ENCODE data around the gene CNN2. TPM values are rescaled to one million over a fixed set of nuclear protein-coding genes. Genes with fewer than 3 reads are reported as not detected.

CNN2 gene
- total RNA-seq, 5 donors from 2014 or later (not counting 1 experiment from before 2014, with no cell fraction given), result 239 to 385 (median 314) TPM

GRCh38 chr19:1046117-1046626 is 19.8 kb downstream of the CNN2 start:
- ChIA-PET CTCF (no interaction called here), POLR2A (no interaction called here)
- Histone ChIP-seq H3K27ac (ENCODE audit: low read length) (no peak overlapping the region), H3K4me1 (ENCODE audit: control insufficient read depth in 1 of 2, extremely low read depth in 1 of 2, insufficient read depth in 2 of 2, low read length in 2 of 2) (peaks cover 4 to 44% of the 10 kb centered on the region in 2 experiments), H3K27me3 (replicated peaks in 1 of 2; ENCODE audit: control insufficient read depth in 2 of 2, extremely low read depth in 1 of 2, insufficient read depth in 2 of 2, low read length in 1 of 2) (no peaks in the 10 kb centered on the region), H3K36me3 (ENCODE audit: control insufficient read depth in 2 of 2, extremely low read depth in 1 of 2, insufficient read depth in 1 of 2, low read length in 1 of 2) (peaks cover 19 to 50% of the 10 kb centered on the region in 2 donors), H3K9me3 (no peaks in the 10 kb centered on the region), H3K4me3 (ENCODE audit: control insufficient read depth in 1 of 2, extremely low read depth in 1 of 2, low read length in 1 of 2) (no peak overlapping the region)
- Mint-ChIP-seq H3K36me3 (peaks cover 4% of the 10 kb centered on the region), H3K27ac (no peak overlapping the region), H3K4me3 (no peak overlapping the region), H3K9me3 (no peaks in the 10 kb centered on the region), H3K4me1 (peaks cover 0 to 12% (median 10%) of the 10 kb centered on the region in 3 donors), H3K27me3 (no peaks in the 10 kb centered on the region)
- DNase-seq, result no peak
- 98% methylated on average over 22 of the region's 33 CpGs for WGBS (ENCODE audit: insufficient coverage)
- no peak for ATAC-seq (replicated peaks in 1 of 4)

GRCh38 chr19:1046836-1047695 is 20.7 kb downstream of the CNN2 start:
- Mint-ChIP-seq H3K4me3 (no peak overlapping the region), H3K4me1 (peaks cover 0 to 11% (median 9%) of the 10 kb centered on the region in 3 donors), H3K27me3 (no peaks in the 10 kb centered on the region), H3K9me3 (no peaks in the 10 kb centered on the region), H3K27ac (no peak overlapping the region), H3K36me3 (peaks cover 8% of the 10 kb centered on the region)
- H3K4me1 ChIP-seq (ENCODE audit: control insufficient read depth in 1 of 2, extremely low read depth in 1 of 2, insufficient read depth in 2 of 2, low read length in 2 of 2), result peaks cover 0 to 38% of the 10 kb centered on the region in 2 experiments
- ChIA-PET POLR2A (no interaction called here), CTCF (interaction anchor here in 1 of 2 donors (0.7 kb wide), 1 partner anchor 11 kb away, joined by 3 read pairs; no protein-coding TSS in a partner anchor)
- no peaks in the 10 kb centered on the region for H3K27me3 ChIP-seq (replicated peaks in 1 of 2; ENCODE audit: control insufficient read depth in 2 of 2, extremely low read depth in 1 of 2, insufficient read depth in 2 of 2, low read length in 1 of 2)
- peak in 1 of 4 experiments; percentile 19 for ATAC-seq (replicated peaks in 1 of 4)
- DNase-seq, result no peak
- WGBS (ENCODE audit: insufficient coverage), result 88% methylated on average over 69 of the region's 77 CpGs
- H3K36me3 ChIP-seq (ENCODE audit: control insufficient read depth in 2 of 2, extremely low read depth in 1 of 2, insufficient read depth in 1 of 2, low read length in 1 of 2), result peaks cover 19 to 48% of the 10 kb centered on the region in 2 donors
- no peak overlapping the region for H3K4me3 ChIP-seq (ENCODE audit: control insufficient read depth in 1 of 2, extremely low read depth in 1 of 2, low read length in 1 of 2)
- H3K27ac ChIP-seq (ENCODE audit: low read length), result no peak overlapping the region
- H3K9me3 ChIP-seq, result no peaks in the 10 kb centered on the region

- DNase-seq (no peak), ATAC-seq (replicated peaks in 1 of 4) (no peak)
- WGBS (ENCODE audit: insufficient coverage), result 90% methylated on average over 9 of the region's 20 CpGs
- peaks cover 8% of the 10 kb centered on the region for H3K36me3 Mint-ChIP-seq
- Histone ChIP-seq H3K27ac (ENCODE audit: low read length) (no peak overlapping the region), H3K36me3 (ENCODE audit: control insufficient read depth in 2 of 2, extremely low read depth in 1 of 2, insufficient read depth in 1 of 2, low read length in 1 of 2) (peaks cover 19 to 41% of the 10 kb centered on the region in 2 donors), H3K9me3 (no peaks in the 10 kb centered on the region), H3K4me1 (ENCODE audit: control insufficient read depth in 1 of 2, extremely low read depth in 1 of 2, insufficient read depth in 2 of 2, low read length in 2 of 2) (peaks cover 0 to 32% of the 10 kb centered on the region in 2 experiments), H3K27me3 (replicated peaks in 1 of 2; ENCODE audit: control insufficient read depth in 2 of 2, extremely low read depth in 1 of 2, insufficient read depth in 2 of 2, low read length in 1 of 2) (no peaks in the 10 kb centered on the region), H3K4me3 (ENCODE audit: control insufficient read depth in 1 of 2, extremely low read depth in 1 of 2, low read length in 1 of 2) (no peak overlapping the region)
- H3K4me1 Mint-ChIP-seq, result peaks cover 0 to 8% (median 6%) of the 10 kb centered on the region in 3 donors
- no peaks in the 10 kb centered on the region for H3K9me3 Mint-ChIP-seq
- no peak overlapping the region for H3K4me3 Mint-ChIP-seq
- ChIA-PET CTCF (interaction anchor here (0.6 to 0.7 kb wide), 2 partner anchors 10 to 26 kb away, joined by 3 read pairs; no protein-coding TSS in a partner anchor), POLR2A (no interaction called here)
- H3K27me3 Mint-ChIP-seq, result no peaks in the 10 kb centered on the region
- no peak overlapping the region for H3K27ac Mint-ChIP-seq
Measured at GRCh38 chr19:1047696-1048147, 21.3 kb downstream of the CNN2 start.

GRCh38 chr19:1049106-1049505 is 22.7 kb downstream of the CNN2 start:
- H3K4me1 ChIP-seq (ENCODE audit: control insufficient read depth in 1 of 2, extremely low read depth in 1 of 2, insufficient read depth in 2 of 2, low read length in 2 of 2), result peaks cover 0 to 30% of the 10 kb centered on the region in 2 experiments
- H3K36me3 ChIP-seq (ENCODE audit: control insufficient read depth in 2 of 2, extremely low read depth in 1 of 2, insufficient read depth in 1 of 2, low read length in 1 of 2), result peaks cover 23 to 33% of the 10 kb centered on the region in 2 donors
- Mint-ChIP-seq H3K4me1 (peaks cover 0 to 12% (median 6%) of the 10 kb centered on the region in 3 donors), H3K4me3 (no peak overlapping the region), H3K27me3 (no peaks in the 10 kb centered on the region), H3K27ac (no peak overlapping the region), H3K9me3 (no peaks in the 10 kb centered on the region), H3K36me3 (peaks cover 15% of the 10 kb centered on the region)
- 98% methylated on average over 13 of the region's 17 CpGs for WGBS (ENCODE audit: insufficient coverage)
- ATAC-seq (replicated peaks in 1 of 4), result no peak
- H3K9me3 ChIP-seq, result no peaks in the 10 kb centered on the region
- DNase-seq, result no peak
- ChIA-PET POLR2A (no interaction called here), CTCF (no interaction called here)
- H3K4me3 ChIP-seq (ENCODE audit: control insufficient read depth in 1 of 2, extremely low read depth in 1 of 2, low read length in 1 of 2), result no peak overlapping the region
- no peaks in the 10 kb centered on the region for H3K27me3 ChIP-seq (replicated peaks in 1 of 2; ENCODE audit: control insufficient read depth in 2 of 2, extremely low read depth in 1 of 2, insufficient read depth in 2 of 2, low read length in 1 of 2)
- H3K27ac ChIP-seq (ENCODE audit: low read length), result no peak overlapping the region

GRCh38 chr19:1049800-1050199 is 23.4 kb downstream of the CNN2 start:
- Histone ChIP-seq H3K9me3 (no peaks in the 10 kb centered on the region), H3K27ac (ENCODE audit: low read length) (no peak overlapping the region), H3K27me3 (replicated peaks in 1 of 2; ENCODE audit: control insufficient read depth in 2 of 2, extremely low read depth in 1 of 2, insufficient read depth in 2 of 2, low read length in 1 of 2) (no peaks in the 10 kb centered on the region), H3K4me3 (ENCODE audit: control insufficient read depth in 1 of 2, extremely low read depth in 1 of 2, low read length in 1 of 2) (no peak overlapping the region), H3K36me3 (ENCODE audit: control insufficient read depth in 2 of 2, extremely low read depth in 1 of 2, insufficient read depth in 1 of 2, low read length in 1 of 2) (peaks cover 20 to 34% of the 10 kb centered on the region in 2 donors), H3K4me1 (ENCODE audit: control insufficient read depth in 1 of 2, extremely low read depth in 1 of 2, insufficient read depth in 2 of 2, low read length in 2 of 2) (peaks cover 0 to 25% of the 10 kb centered on the region in 2 experiments)
- no peak for ATAC-seq (replicated peaks in 1 of 4)
- Mint-ChIP-seq H3K4me1 (peaks cover 0 to 12% (median 6%) of the 10 kb centered on the region in 3 donors), H3K4me3 (no peak overlapping the region), H3K9me3 (no peaks in the 10 kb centered on the region), H3K27ac (no peak overlapping the region), H3K36me3 (peaks cover 15% of the 10 kb centered on the region), H3K27me3 (no peaks in the 10 kb centered on the region)
- 96% methylated on average over 3 of the region's 11 CpGs for WGBS (ENCODE audit: insufficient coverage)
- POLR2A ChIA-PET, result no interaction called here
- CTCF ChIA-PET, result no interaction called here
- DNase-seq, result no peak

- H3K4me1 Mint-ChIP-seq, result peaks cover under 1 to 10% (median 3%) of the 10 kb centered on the region in 3 donors
- DNase-seq (no peak), ATAC-seq (replicated peaks in 1 of 4) (no peak)
- Histone ChIP-seq H3K36me3 (ENCODE audit: control insufficient read depth in 2 of 2, extremely low read depth in 1 of 2, insufficient read depth in 1 of 2, low read length in 1 of 2) (peaks cover 28 to 36% of the 10 kb centered on the region in 2 donors), H3K9me3 (no peaks in the 10 kb centered on the region), H3K4me1 (ENCODE audit: control insufficient read depth in 1 of 2, extremely low read depth in 1 of 2, insufficient read depth in 2 of 2, low read length in 2 of 2) (peaks cover 0 to 18% of the 10 kb centered on the region in 2 experiments), H3K27ac (ENCODE audit: low read length) (no peak overlapping the region), H3K4me3 (ENCODE audit: control insufficient read depth in 1 of 2, extremely low read depth in 1 of 2, low read length in 1 of 2) (no peak overlapping the region), H3K27me3 (replicated peaks in 1 of 2; ENCODE audit: control insufficient read depth in 2 of 2, extremely low read depth in 1 of 2, insufficient read depth in 2 of 2, low read length in 1 of 2) (no peaks in the 10 kb centered on the region)
- WGBS (ENCODE audit: insufficient coverage), result 94% methylated on average over 30 of the region's 31 CpGs
- H3K27me3 Mint-ChIP-seq, result no peaks in the 10 kb centered on the region
- no peak overlapping the region for H3K4me3 Mint-ChIP-seq
- ChIA-PET POLR2A (interaction anchor here in 1 of 2 donors (0.6 kb wide), 1 partner anchor 18 kb away, joined by 3 read pairs; no protein-coding TSS in a partner anchor), CTCF (no interaction called here)
- peaks cover 12% of the 10 kb centered on the region for H3K36me3 Mint-ChIP-seq
- H3K9me3 Mint-ChIP-seq, result no peaks in the 10 kb centered on the region
- peak overlapping the region; percentile 61 to 67 for H3K27ac Mint-ChIP-seq
Measured at GRCh38 chr19:1050989-1051788, 24.8 kb downstream of the CNN2 start.

Measured in T-cell (primary cell).